Liver (tissue), 9 donors: ENCODE results near the gene DNAI4. TPM values are rescaled to one million over a fixed set of nuclear protein-coding genes. Genes with fewer than 3 reads are reported as not detected.

Experiments used
- DNase-seq: peaks from one replicate; pipeline ENCODE4 v3.0.0-alpha.2; 2017; ENCODE audit warnings: low spot score
- H3K27ac ChIP-seq, 2 donors: one replicate each; pipeline ENCODE4 v1.7.0; 2013; ENCODE audit warnings: inconsistent platforms in 2 of 2, low read length in 2 of 2, control low read depth in 1 of 2, low read depth in 1 of 2, mild to moderate bottlenecking in 1 of 2
- H3K27me3 ChIP-seq, 4 donors: one replicate each; pipeline versions ENCODE4 v1.6.1 to v1.7.0; 2013; ENCODE audit warnings: low read length in 3 of 4, inconsistent platforms in 1 of 4, mild to moderate bottlenecking in 1 of 4, moderate library complexity in 1 of 4; ENCODE audit not compliant: control insufficient read depth in 4 of 4, insufficient read depth in 4 of 4
- H3K36me3 ChIP-seq, 4 donors: one replicate each; pipeline versions ENCODE4 v1.6.1 to v1.7.0; 2013; ENCODE audit warnings: low read length in 3 of 4, mild to moderate bottlenecking in 3 of 4, low read depth in 1 of 4, moderate library complexity in 1 of 4; ENCODE audit not compliant: control insufficient read depth in 4 of 4, insufficient read depth in 3 of 4
- H3K4me1 ChIP-seq, 4 donors: one replicate each; pipeline versions ENCODE4 v1.6.1 to v1.7.0; 2013; ENCODE audit warnings: low read length in 3 of 4, mild to moderate bottlenecking in 3 of 4, moderate library complexity in 1 of 4; ENCODE audit not compliant: control insufficient read depth in 4 of 4, insufficient read depth in 4 of 4
- H3K4me3 ChIP-seq, 3 donors: one replicate each; pipeline versions ENCODE4 v1.6.1 to v1.7.0; 2013; ENCODE audit warnings: low read length in 3 of 3, control low read depth in 1 of 3, low read depth in 1 of 3, mild to moderate bottlenecking in 1 of 3
- H3K9ac ChIP-seq, 2 donors: one replicate each; pipeline ENCODE4 v1.7.0; 2013; ENCODE audit warnings: low read length in 2 of 2, mild to moderate bottlenecking in 2 of 2, moderate library complexity in 2 of 2, control low read depth in 1 of 2, low read depth in 1 of 2
- H3K9me3 ChIP-seq, 4 donors: one replicate each; pipeline versions ENCODE4 v1.6.1 to v1.7.0; 2013; ENCODE audit warnings: low read length in 3 of 4; ENCODE audit not compliant: control insufficient read depth in 4 of 4
- EGR1 ChIP-seq, 2 donors: IDR thresholded peaks; 2 replicates each; pipeline ENCODE4 v1.6.1; 2016 to 2018; ENCODE audit warnings: antibody characterized with exemption in 2 of 2, low read depth in 2 of 2
- FOXA1 ChIP-seq: IDR thresholded peaks from 2 replicates; pipeline ENCODE4 v1.6.1; 2016; ENCODE audit warnings: antibody characterized with exemption
- FOXA2 ChIP-seq: IDR thresholded peaks from 2 replicates; pipeline ENCODE4 v1.6.1; 2016; ENCODE audit warnings: antibody characterized with exemption
- GABPA ChIP-seq, 2 donors: IDR thresholded peaks in 1 of 2; conservative IDR thresholded peaks in 1 of 2; 2 replicates each; pipeline ENCODE4 v1.6.1; 2016; ENCODE audit warnings: antibody characterized with exemption in 2 of 2, mild to moderate bottlenecking in 1 of 2, moderate library complexity in 1 of 2
- HNF4A ChIP-seq, 2 donors: conservative IDR thresholded peaks; 2 replicates each; pipeline ENCODE4 v1.6.1; 2016; ENCODE audit warnings: antibody characterized with exemption in 2 of 2, mild to moderate bottlenecking in 2 of 2
- HNF4G ChIP-seq: IDR thresholded peaks from 2 replicates; pipeline ENCODE4 v1.6.1; 2016; ENCODE audit warnings: antibody characterized with exemption
- JUND ChIP-seq, 2 donors: IDR thresholded peaks; 2 replicates each; pipeline ENCODE4 v1.6.1; 2016; ENCODE audit warnings: antibody characterized with exemption in 2 of 2
- NR2F2 ChIP-seq: IDR thresholded peaks from 2 replicates; pipeline ENCODE4 v1.6.1; 2016; ENCODE audit warnings: antibody characterized with exemption
- RAD21 ChIP-seq, 2 donors: IDR thresholded peaks; 2 replicates each; pipeline ENCODE4 v1.6.1; 2016; ENCODE audit warnings: antibody characterized with exemption in 2 of 2, mild to moderate bottlenecking in 2 of 2
- RXRA ChIP-seq, 2 donors: IDR thresholded peaks; 2 replicates each; pipeline ENCODE4 v1.6.1; 2017 to 2018; ENCODE audit warnings: antibody characterized with exemption in 2 of 2, mild to moderate bottlenecking in 1 of 2
- SP1 ChIP-seq: IDR thresholded peaks from 2 replicates; pipeline ENCODE4 v1.6.1; 2018; ENCODE audit warnings: antibody characterized with exemption, mild to moderate bottlenecking
- TAF1 ChIP-seq: conservative IDR thresholded peaks from 2 replicates; pipeline ENCODE4 v1.6.1; 2016; ENCODE audit warnings: antibody characterized with exemption, mild to moderate bottlenecking
- YY1 ChIP-seq: IDR thresholded peaks from 2 replicates; pipeline ENCODE4 v1.6.1; 2016; ENCODE audit warnings: antibody characterized with exemption, mild to moderate bottlenecking
- WGBS: extraction: QIAGEN DNeasy Blood & Tissue Kit; methylation state at CpG from one replicate; pipeline ENCODE4 v1.1.7; 2013; 5-methylcytosine and 5-hydroxymethylcytosine counted together
- polyA plus RNA-seq, 2 donors: library from polyadenylated mRNA; stranded (reverse) in 1 of 2; unstranded in 1 of 2; fragments of 200-250 nt in 1 of 2; fragments of >200 nt in 1 of 2; fragmentation: Nextera tagmentation in 1 of 2; extraction: Ambion mirVana in 1 of 2; gene quantifications; one replicate each; pipeline versions ENCODE4 v1.2.1 to v1.2.3, GENCODE V29; 2013 to 2015
- total RNA-seq, 2 donors: library from RNA; depleted of rRNA; stranded (reverse); fragments of >200 nt; gene quantifications; one replicate each; pipeline ENCODE4 v1.2.3, GENCODE V29; 2014
- TF ChIP-seq, protein P1 (sequence below): IDR thresholded peaks from 2 replicates; pipeline ENCODE4 v1.6.1; 2016; ENCODE audit warnings: antibody characterized with exemption, mild to moderate bottlenecking
- TF ChIP-seq, protein P2 (sequence below): IDR thresholded peaks from 2 replicates; pipeline ENCODE4 v1.6.1; 2016; ENCODE audit warnings: antibody characterized with exemption
- TF ChIP-seq, protein P3 (sequence below): fragments of 150-350 bp; IDR thresholded peaks from 2 replicates; pipeline ENCODE4 v1.5.1; 2017; ENCODE audit warnings: improper control_type of control experiment, low read depth, low read length; ENCODE audit not compliant: missing input control
- TF ChIP-seq, protein P4 (sequence below): IDR thresholded peaks from 2 replicates; pipeline ENCODE4 v1.6.1; 2016; ENCODE audit warnings: antibody characterized with exemption
- TF ChIP-seq, protein P5 (sequence below): IDR thresholded peaks from 2 replicates; pipeline ENCODE4 v1.6.1; 2016; ENCODE audit warnings: antibody characterized with exemption
- donor health status: healthy.
- donor health status: healthy.
- donor health status: healthy.
- donor health status: healthy.
- donor health status: healthy.

The DNAI4 gene
- total and polyA plus RNA-seq, 4 donors: 0.42 to 1.8 (median 0.84) TPM

DNA sequence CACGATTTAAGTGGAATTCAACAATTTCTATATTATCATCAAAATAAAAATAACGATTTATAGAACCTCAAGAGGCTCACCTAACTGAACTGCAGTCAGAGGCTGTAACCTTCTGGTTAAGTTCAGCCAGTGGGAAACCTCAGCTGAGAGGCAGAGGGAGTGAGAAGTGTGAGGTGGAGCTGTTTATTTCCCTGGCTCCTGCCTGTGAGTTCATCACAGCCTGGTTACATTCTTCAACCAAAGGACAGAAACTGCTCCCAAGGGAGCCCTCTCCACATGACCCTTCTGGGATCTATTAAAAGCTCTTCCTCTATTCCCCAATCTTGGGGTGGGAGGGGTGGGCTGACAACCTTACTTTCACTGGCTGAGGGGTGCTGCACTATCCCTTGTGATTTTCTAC is 150.2 kb downstream of the DNAI4 start:
- TF ChIP-seq HNF4G (no peak), FOXA1 (no peak), RAD21 (IDR thresholded peaks at IDR 0.05) (no peak), HNF4A (conservative IDR thresholded peaks at IDR 0.05) (no peak), GABPA (IDR thresholded peaks at IDR 0.05 in 1 of 2, conservative IDR thresholded peaks at IDR 0.05 in 1 of 2) (no peak), JUND (IDR thresholded peaks at IDR 0.05) (no peak), FOXA2 (no peak), SP1 (no peak), YY1 (no peak), EGR1 (IDR thresholded peaks at IDR 0.05; ENCODE audit: low read depth in 2 of 2) (no peak), RXRA (IDR thresholded peaks at IDR 0.05) (no peak), NR2F2 (no peak), TAF1 (no peak)
- TF ChIP-seq, protein P1, sequence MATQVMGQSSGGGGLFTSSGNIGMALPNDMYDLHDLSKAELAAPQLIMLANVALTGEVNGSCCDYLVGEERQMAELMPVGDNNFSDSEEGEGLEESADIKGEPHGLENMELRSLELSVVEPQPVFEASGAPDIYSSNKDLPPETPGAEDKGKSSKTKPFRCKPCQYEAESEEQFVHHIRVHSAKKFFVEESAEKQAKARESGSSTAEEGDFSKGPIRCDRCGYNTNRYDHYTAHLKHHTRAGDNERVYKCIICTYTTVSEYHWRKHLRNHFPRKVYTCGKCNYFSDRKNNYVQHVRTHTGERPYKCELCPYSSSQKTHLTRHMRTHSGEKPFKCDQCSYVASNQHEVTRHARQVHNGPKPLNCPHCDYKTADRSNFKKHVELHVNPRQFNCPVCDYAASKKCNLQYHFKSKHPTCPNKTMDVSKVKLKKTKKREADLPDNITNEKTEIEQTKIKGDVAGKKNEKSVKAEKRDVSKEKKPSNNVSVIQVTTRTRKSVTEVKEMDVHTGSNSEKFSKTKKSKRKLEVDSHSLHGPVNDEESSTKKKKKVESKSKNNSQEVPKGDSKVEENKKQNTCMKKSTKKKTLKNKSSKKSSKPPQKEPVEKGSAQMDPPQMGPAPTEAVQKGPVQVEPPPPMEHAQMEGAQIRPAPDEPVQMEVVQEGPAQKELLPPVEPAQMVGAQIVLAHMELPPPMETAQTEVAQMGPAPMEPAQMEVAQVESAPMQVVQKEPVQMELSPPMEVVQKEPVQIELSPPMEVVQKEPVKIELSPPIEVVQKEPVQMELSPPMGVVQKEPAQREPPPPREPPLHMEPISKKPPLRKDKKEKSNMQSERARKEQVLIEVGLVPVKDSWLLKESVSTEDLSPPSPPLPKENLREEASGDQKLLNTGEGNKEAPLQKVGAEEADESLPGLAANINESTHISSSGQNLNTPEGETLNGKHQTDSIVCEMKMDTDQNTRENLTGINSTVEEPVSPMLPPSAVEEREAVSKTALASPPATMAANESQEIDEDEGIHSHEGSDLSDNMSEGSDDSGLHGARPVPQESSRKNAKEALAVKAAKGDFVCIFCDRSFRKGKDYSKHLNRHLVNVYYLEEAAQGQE: no peak
- TF ChIP-seq, protein P2, sequence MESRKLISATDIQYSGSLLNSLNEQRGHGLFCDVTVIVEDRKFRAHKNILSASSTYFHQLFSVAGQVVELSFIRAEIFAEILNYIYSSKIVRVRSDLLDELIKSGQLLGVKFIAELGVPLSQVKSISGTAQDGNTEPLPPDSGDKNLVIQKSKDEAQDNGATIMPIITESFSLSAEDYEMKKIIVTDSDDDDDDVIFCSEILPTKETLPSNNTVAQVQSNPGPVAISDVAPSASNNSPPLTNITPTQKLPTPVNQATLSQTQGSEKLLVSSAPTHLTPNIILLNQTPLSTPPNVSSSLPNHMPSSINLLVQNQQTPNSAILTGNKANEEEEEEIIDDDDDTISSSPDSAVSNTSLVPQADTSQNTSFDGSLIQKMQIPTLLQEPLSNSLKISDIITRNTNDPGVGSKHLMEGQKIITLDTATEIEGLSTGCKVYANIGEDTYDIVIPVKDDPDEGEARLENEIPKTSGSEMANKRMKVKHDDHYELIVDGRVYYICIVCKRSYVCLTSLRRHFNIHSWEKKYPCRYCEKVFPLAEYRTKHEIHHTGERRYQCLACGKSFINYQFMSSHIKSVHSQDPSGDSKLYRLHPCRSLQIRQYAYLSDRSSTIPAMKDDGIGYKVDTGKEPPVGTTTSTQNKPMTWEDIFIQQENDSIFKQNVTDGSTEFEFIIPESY: no peak
- TF ChIP-seq, protein P3, sequence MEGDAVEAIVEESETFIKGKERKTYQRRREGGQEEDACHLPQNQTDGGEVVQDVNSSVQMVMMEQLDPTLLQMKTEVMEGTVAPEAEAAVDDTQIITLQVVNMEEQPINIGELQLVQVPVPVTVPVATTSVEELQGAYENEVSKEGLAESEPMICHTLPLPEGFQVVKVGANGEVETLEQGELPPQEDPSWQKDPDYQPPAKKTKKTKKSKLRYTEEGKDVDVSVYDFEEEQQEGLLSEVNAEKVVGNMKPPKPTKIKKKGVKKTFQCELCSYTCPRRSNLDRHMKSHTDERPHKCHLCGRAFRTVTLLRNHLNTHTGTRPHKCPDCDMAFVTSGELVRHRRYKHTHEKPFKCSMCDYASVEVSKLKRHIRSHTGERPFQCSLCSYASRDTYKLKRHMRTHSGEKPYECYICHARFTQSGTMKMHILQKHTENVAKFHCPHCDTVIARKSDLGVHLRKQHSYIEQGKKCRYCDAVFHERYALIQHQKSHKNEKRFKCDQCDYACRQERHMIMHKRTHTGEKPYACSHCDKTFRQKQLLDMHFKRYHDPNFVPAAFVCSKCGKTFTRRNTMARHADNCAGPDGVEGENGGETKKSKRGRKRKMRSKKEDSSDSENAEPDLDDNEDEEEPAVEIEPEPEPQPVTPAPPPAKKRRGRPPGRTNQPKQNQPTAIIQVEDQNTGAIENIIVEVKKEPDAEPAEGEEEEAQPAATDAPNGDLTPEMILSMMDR: no peak
- TF ChIP-seq, protein P4, sequence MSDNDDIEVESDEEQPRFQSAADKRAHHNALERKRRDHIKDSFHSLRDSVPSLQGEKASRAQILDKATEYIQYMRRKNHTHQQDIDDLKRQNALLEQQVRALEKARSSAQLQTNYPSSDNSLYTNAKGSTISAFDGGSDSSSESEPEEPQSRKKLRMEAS: no peak
- TF ChIP-seq, protein P5, sequence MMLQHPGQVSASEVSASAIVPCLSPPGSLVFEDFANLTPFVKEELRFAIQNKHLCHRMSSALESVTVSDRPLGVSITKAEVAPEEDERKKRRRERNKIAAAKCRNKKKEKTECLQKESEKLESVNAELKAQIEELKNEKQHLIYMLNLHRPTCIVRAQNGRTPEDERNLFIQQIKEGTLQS: no peak
- no peak overlapping the region for H3K27ac ChIP-seq
- 77% methylated on average over 2 of the region's 2 CpGs for WGBS
- H3K4me3 ChIP-seq: no peak overlapping the region
- no peak for DNase-seq
- H3K9ac ChIP-seq: no peak overlapping the region
- no peaks in the 10 kb centered on the region for H3K27me3 ChIP-seq
- H3K4me1 ChIP-seq: no peaks in the 10 kb centered on the region
- H3K36me3 ChIP-seq: peaks cover 0 to 17% (median 2%) of the 10 kb centered on the region in 4 donors
- no peaks in the 10 kb centered on the region for H3K9me3 ChIP-seq
